Activated naive CD8-positive, alpha-beta T cell treated with anti-CD3 and anti-CD28 coated beads, Interleukin-2, amount 50 U/mL, for 24 hours (primary cell): Measurements from ENCODE around the gene PRKAR1A.
"Not testable (repeated sequence)": the region's sequence is repeated elsewhere in the genome, so short reads cannot be mapped to it uniquely, and the experiment has no call there.

ENCODE experiments used
- ATAC-seq: fragments of 150-1000 bp; cut with Tn5 transposase; one replicate; pipeline ENCODE4 v1.10.0; 2021
- DNase-seq: peaks from one replicate; pipeline ENCODE4 v3.0.0; 2021
- H3K27ac Mint-ChIP-seq: one replicate; pipeline ENCODE4 v1.8.0; 2021; ENCODE audit warnings: mild to moderate bottlenecking, mixed read lengths
- H3K27me3 Mint-ChIP-seq: one replicate; pipeline ENCODE4 v1.8.0; 2021; ENCODE audit warnings: mixed read lengths
- H3K36me3 Mint-ChIP-seq: one replicate; pipeline ENCODE4 v1.8.0; 2021; ENCODE audit warnings: low read depth, mixed read lengths
- H3K4me1 Mint-ChIP-seq: one replicate; pipeline ENCODE4 v1.8.0; 2021; ENCODE audit warnings: mixed read lengths
- H3K4me3 Mint-ChIP-seq: one replicate; pipeline ENCODE4 v1.8.0; 2021; ENCODE audit warnings: mild to moderate bottlenecking, moderate library complexity, mixed read lengths
- H3K9me3 Mint-ChIP-seq: one replicate; pipeline ENCODE4 v1.8.0; 2021; ENCODE audit warnings: mixed read lengths

Gene PRKAR1A

DNA sequence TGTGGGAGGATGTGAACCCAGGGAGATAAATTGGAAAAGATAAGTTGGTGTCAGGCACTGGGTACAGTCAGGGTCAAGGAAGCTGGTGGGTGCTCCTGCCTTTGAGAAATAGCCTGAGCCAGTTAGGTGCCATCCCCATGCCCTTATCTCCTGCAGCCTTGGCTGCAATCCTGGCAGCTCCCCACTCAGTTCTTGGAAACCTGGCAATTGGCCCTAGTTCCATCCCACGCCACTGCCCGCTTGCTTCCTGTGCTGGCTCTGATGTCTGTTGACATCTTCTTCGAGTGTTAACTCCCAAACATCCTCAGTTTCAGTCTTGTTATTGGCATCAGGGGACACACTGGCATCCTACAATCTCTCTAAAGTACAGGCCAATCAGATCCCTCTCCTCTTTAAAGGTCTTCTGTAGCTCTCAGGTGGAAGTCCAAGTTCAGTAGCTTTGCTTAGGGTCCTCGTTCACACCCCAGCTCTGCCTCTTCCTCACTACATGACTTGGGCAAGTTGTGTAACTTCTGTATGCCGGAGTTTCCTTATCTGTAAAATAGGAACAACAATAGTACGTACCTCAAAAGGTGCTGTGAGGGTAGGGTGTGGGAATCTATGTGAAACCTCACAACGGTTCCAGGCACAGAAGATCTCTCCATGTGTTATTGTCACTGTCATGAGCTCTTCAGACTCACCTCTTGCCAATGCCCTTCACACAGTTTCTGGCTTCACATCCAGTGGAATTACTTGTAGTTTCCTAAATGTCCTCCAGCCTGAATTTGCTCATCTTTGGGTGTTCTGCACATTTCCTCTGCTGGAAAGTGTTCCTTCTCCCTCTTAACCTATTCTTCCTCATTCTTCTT is 13.5 kb upstream of the PRKAR1A start:
- H3K4me3 Mint-ChIP-seq, result no peak overlapping the region
- H3K4me1 Mint-ChIP-seq, result peaks cover 24% of the 10 kb centered on the region
- no peaks in the 10 kb centered on the region for H3K36me3 Mint-ChIP-seq
- DNase-seq (no peak), ATAC-seq (no peak)
- H3K27ac Mint-ChIP-seq, result peak overlapping the region; percentile 31
- H3K27me3 Mint-ChIP-seq, result no peaks in the 10 kb centered on the region
- peaks cover 6% of the 10 kb centered on the region for H3K9me3 Mint-ChIP-seq

DNA sequence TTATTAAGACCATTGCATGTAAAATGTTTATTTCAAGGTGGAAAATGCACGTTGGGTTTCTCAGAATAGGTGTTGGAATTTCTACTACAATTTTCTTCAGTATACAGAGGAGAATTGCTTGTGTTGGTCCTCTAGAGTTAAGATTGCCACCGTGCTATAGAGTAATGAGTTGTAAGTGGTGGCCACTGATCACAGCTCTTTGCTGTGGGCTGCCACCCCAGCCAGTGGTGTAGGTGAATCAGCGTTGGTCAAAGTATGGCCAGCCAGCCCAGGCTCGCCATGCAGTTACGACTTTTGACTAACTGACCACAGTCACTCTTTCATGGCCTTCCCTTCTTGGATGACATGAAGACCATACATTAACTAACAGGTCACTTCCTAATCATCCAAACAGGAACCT is 12.6 kb upstream of the PRKAR1A start:
- no peak for DNase-seq
- no peak overlapping the region for H3K27ac Mint-ChIP-seq

DNA sequence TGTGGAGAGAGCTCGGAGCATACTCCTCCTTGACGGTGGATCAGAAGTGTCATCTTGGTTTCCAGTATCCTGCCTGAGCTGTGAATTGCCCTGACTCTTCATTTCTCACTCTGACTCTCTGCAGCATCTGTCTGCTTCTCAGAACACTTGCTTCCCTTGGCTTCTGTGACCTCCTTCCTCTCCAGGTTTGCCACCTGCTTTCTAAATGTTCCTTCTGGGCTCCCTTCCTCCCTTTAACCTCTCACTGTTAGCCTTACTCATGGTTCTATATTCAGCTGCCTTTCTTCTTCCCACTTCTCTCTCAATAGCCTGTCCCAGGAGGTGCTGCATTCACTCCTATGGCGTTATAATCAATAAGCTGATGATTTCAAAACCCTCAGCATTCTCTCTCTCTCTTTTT is 11.2 kb upstream of the PRKAR1A start:
- ATAC-seq (no peak), DNase-seq (no peak)
- Mint-ChIP-seq H3K27me3 (no peaks in the 10 kb centered on the region), H3K9me3 (peaks cover 6% of the 10 kb centered on the region), H3K36me3 (no peaks in the 10 kb centered on the region), H3K4me1 (peaks cover 23% of the 10 kb centered on the region), H3K27ac (no peak overlapping the region), H3K4me3 (no peak overlapping the region)

More for the DNA sequence above, 12.6 kb upstream of the PRKAR1A start:
- H3K4me1 Mint-ChIP-seq, result peaks cover 24% of the 10 kb centered on the region
- no peaks in the 10 kb centered on the region for H3K27me3 Mint-ChIP-seq
- no peak for ATAC-seq
- peaks cover 6% of the 10 kb centered on the region for H3K9me3 Mint-ChIP-seq
- no peak overlapping the region for H3K4me3 Mint-ChIP-seq
- H3K36me3 Mint-ChIP-seq, result no peaks in the 10 kb centered on the region

DNA sequence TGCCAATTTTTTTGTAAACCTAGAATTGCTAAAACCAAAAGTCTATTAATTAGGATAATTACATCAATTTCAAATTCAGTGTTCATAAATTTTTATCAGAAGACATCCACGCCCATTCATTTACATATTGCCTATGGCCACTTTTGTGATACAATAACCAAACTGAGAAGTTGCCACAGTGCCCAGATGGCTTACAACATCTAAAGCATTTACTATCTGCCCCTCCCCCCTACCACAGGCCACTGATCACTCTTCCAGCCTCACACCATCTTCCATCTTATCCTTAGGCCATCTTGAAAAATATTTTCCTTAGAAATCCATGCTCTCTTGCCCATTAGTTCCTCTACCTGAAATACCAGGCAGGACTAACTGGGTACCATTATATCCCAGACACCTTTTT is 6.3 kb upstream of the PRKAR1A start:
- Mint-ChIP-seq H3K36me3 (no peaks in the 10 kb centered on the region), H3K4me1 (peaks cover 23% of the 10 kb centered on the region), H3K9me3 (no peaks in the 10 kb centered on the region), H3K4me3 (no peak overlapping the region), H3K27ac (no peak overlapping the region), H3K27me3 (no peaks in the 10 kb centered on the region)
- ATAC-seq (no peak), DNase-seq (no peak)

DNA sequence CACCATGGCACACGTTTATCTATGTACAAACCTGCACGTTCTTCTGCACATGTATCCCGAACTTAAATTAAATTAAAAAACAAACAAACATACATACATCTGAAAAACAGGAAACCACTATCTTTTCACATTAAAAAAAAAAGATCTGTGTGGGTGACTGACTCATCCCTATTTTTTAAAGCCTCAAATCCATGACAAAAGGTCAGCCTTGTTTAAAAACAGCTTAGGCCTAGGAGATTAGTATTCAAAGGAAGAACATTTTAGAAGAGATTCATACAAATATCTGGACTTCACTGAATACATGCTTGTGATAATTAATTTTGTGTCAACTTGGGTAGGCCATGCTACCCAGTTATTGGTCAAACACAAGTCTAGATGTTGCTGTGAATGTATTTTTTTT is 4.7 kb upstream of the PRKAR1A start:
- H3K4me3 Mint-ChIP-seq, result no peak overlapping the region
- no peaks in the 10 kb centered on the region for H3K9me3 Mint-ChIP-seq
- peaks cover 33% of the 10 kb centered on the region for H3K4me1 Mint-ChIP-seq
- no peak for DNase-seq
- ATAC-seq, result no peak
- no peaks in the 10 kb centered on the region for H3K27me3 Mint-ChIP-seq
- no peak overlapping the region for H3K27ac Mint-ChIP-seq
- no peaks in the 10 kb centered on the region for H3K36me3 Mint-ChIP-seq

DNA sequence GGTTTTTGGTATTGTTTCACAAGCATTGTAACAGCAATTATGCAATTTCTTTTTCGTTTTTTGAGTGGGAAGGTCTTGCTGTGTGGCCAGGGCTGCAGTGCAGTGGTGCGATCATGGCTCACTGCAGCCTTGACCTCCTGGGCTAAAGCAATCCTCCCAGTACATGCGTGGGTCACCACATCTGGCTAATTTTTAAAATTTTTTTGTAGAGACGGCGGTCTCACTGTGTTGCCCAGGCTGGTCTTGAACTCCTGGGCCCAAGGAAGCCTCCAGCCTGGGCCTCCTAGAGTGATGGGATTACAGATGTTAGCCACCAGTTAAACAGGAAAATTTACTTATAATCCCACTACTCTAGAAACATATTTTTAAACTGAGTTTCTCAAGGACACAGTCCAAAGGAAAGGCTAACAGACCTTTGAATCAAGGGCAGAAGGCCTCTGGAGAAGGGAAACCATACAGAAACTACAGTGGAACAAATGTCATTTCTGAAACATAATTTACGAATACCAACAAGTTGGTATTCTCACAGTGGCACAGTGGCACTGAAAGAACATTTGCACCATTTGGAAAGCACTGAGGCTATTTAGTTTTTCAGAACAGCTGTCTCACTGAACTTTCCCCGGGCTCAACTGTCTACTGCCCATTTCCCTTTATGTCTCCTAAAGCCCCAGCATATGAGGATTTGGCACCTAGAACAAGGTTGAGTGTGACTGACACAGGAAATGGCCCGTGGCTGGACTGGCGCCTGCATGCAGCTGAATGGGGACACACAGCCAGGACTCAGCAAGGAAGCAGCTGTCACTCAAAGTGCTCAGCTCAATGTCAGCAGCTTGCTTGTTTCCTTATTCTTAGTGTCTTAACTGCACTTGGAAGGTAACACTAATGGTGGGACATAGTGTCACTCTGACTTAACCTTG is 2.8 kb upstream of the PRKAR1A start:
- no peaks in the 10 kb centered on the region for H3K27me3 Mint-ChIP-seq
- no peaks in the 10 kb centered on the region for H3K9me3 Mint-ChIP-seq
- H3K4me3 Mint-ChIP-seq, result no peak overlapping the region
- DNase-seq (no peak), ATAC-seq (no peak)
- H3K27ac Mint-ChIP-seq, result no peak overlapping the region
- H3K36me3 Mint-ChIP-seq, result peaks cover 10% of the 10 kb centered on the region
- H3K4me1 Mint-ChIP-seq, result peaks cover 45% of the 10 kb centered on the region

DNA sequence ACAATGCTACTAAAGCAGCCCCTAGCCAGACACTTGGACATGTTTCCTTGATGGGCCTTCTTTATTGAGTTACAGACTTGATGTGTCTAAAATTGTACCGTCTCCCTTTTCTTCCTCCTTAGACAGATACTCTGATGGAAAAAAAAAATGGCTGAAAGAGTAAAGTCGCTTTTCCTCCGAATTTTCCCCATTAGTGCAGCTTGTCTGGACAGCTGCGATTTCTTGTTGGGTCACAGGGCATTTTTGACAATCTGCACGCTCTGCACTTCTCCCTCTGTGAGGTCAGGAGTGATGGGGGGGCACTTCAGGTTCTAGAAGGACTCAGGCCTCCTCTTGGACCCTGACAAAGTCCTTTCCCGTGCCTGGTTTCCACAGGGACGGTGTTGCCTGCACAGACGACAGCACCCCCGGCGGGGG is 968 bp upstream of the PRKAR1A start:
- Mint-ChIP-seq H3K27ac (peak overlapping the region; percentile 74), H3K9me3 (no peaks in the 10 kb centered on the region), H3K4me3 (peak overlapping the region; percentile 77), H3K4me1 (peaks cover 61% of the 10 kb centered on the region), H3K27me3 (no peaks in the 10 kb centered on the region), H3K36me3 (peaks cover 25% of the 10 kb centered on the region)
- DNase-seq (no peak), ATAC-seq (no peak)

DNA sequence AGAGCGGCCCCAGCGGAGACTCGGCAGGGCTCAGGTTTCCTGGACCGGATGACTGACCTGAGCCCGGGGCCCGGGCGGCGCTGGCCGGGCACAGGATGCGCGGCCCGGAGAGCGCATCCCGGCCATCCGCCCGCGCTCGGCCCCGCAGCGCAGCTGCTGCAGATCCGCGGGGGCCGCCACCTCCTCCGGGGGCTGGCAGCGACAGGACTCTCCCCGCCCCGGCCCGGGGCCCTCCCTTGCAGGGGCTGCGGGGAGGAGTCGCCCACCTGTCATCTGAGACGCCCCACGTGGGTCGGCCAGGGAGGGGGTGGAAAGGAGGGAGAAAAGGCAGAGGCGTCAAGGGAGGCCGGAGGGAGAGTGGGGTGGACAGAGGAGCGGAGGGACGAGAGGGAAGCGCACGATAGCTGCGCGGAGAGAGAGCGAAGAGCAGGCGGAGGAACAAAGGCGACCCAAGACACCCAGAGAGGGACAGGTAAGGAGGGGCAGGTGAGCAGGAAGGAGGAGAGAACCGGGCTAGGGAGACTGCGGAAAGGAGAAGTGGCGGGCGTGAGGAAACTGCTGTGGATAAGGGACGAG is 471 bp upstream of the PRKAR1A start:
- Mint-ChIP-seq H3K9me3 (no peaks in the 10 kb centered on the region), H3K36me3 (peaks cover 27% of the 10 kb centered on the region), H3K27me3 (no peaks in the 10 kb centered on the region), H3K4me1 (peaks cover 62% of the 10 kb centered on the region), H3K27ac (peak overlapping the region; percentile 99), H3K4me3 (peak overlapping the region; percentile 99)
- ATAC-seq (peak; percentile 57), DNase-seq (peak; percentile 65)

DNA sequence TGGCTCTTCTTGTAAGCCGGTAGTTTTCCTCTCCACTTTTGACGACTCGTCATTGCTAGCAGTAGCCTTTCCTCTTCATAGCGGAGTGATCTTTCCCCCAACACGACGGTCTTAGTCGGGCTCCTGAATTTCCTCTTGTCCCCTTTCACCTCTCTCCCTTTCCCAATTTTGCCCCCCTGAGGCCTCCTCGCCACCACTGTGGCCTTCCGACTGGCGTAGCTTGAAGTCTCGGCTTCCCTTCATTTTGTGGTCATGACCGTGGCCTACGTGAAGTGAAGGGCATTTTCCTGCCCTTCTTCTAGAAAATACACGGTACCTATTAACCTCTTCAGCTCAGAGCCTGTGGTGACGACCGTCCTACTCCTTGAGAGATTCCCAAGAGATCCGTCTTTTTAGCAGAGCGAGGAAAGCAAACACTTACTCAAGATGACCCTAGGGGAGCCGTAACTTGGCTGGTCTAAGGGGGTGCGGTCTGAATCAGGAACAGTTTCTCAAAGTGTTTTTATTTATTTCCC is 787 bp downstream of the PRKAR1A start:
- Mint-ChIP-seq H3K4me1 (peaks cover 56% of the 10 kb centered on the region), H3K9me3 (no peaks in the 10 kb centered on the region), H3K27me3 (no peaks in the 10 kb centered on the region), H3K36me3 (peaks cover 40% of the 10 kb centered on the region), H3K4me3 (peak overlapping the region; percentile 99), H3K27ac (peak overlapping the region; percentile 96)
- DNase-seq, result no peak
- no peak for ATAC-seq

DNA sequence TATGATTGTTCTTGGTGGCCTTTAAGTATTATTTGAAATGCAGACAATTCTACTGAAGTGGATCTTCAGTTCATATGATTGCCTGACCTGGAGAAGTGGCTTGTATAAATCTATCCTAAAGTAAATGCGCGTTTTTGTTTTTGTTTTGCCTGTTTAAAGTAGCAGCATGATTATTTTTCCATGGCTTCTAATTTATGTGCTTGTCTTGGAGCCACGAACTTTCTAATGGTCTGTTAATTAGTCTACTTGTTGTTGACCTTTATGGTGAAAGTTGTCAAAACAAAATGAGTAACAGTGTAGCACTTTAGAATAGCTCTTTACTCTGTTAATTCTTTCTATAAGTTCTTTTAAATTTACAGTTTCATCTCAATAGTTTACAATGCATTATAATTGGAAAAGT is 1.7 kb downstream of the PRKAR1A start:
- Mint-ChIP-seq H3K9me3 (no peaks in the 10 kb centered on the region), H3K4me3 (peak overlapping the region; percentile 99), H3K27me3 (no peaks in the 10 kb centered on the region), H3K4me1 (peaks cover 53% of the 10 kb centered on the region), H3K27ac (peak overlapping the region; percentile 96), H3K36me3 (peaks cover 47% of the 10 kb centered on the region)
- DNase-seq, result no peak
- ATAC-seq, result no peak

DNA sequence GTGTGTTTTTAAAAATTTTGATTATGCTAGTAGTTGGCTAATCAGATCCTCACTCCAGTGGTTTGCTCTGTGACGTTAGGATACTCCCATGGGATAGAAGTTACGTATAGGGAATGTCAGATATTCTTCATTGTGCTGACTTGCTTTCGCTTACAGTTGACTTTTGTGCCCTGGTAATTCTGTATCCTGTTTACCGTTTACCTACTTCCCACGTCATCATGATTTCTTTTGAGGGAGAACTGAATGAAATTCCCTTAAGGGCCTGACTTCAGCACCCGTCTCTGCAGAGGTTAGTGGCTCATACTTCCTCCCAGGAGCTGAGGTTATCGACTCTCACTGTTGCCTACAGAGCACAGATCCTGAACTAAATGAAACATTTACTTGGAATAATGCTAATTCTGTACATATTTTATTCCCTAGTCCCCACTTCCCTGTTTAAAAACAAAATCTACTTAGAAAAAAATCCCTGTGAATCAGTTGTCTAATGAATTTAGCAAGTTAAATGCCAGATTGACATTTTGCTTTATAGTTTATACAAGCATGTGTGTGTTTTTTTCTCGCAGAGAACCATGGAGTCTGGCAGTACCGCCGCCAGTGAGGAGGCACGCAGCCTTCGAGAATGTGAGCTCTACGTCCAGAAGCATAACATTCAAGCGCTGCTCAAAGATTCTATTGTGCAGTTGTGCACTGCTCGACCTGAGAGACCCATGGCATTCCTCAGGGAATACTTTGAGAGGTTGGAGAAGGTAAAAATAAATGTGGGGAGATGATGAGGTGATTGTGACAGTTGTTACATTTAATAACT is 2.8 kb downstream of the PRKAR1A start:
- no peak for DNase-seq
- Mint-ChIP-seq H3K36me3 (peaks cover 54% of the 10 kb centered on the region), H3K4me3 (peak overlapping the region; percentile 99), H3K27ac (no peak overlapping the region), H3K27me3 (no peaks in the 10 kb centered on the region), H3K4me1 (peaks cover 56% of the 10 kb centered on the region), H3K9me3 (no peaks in the 10 kb centered on the region)
- ATAC-seq, result no peak

DNA sequence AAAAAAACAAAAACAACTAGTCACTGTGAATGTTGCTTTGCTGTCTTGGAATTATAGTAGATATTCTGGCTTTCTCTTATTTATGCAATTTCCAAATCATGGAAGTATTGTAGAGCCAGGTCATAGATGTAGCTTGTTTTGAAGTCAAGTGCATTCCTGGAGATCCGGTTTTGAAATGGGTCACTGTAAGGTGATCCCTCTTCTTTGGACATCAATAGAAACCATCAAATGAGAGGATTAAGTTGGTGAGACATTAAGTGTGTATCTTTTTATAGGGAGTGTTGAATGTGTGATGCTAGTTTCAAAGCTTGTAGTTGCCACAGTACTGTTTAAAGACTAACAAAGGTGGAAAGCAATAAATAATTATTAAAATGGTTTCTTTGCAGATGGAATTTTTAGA is 4.5 kb downstream of the PRKAR1A start:
- H3K36me3 Mint-ChIP-seq, result peaks cover 58% of the 10 kb centered on the region
- no peaks in the 10 kb centered on the region for H3K27me3 Mint-ChIP-seq
- ATAC-seq (no peak), DNase-seq (no peak)
- no peak overlapping the region for H3K27ac Mint-ChIP-seq
- H3K9me3 Mint-ChIP-seq, result no peaks in the 10 kb centered on the region
- H3K4me1 Mint-ChIP-seq, result peaks cover 53% of the 10 kb centered on the region
- H3K4me3 Mint-ChIP-seq, result no peak overlapping the region

DNA sequence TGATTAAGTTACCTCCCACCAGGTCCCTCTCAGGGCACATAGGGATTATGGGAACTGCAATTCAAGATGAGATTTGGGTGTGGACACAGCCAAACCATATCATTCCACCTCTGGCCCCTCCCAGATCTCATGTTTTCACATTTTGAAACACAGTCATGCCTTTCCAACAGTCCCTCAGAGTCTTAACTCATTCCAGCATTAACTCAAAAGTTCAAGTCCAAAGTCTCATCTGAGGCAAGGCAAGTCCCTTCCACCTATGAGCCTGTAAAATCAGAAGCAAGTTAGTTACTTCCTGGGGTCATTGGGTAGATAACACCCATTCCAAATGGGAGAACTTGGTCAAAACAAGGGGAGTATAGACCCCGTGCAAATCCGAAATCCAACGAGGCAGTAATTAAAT is 5.4 kb downstream of the PRKAR1A start:
- H3K27me3 Mint-ChIP-seq, ATAC-seq, H3K4me3 Mint-ChIP-seq, DNase-seq, H3K27ac Mint-ChIP-seq, H3K9me3 Mint-ChIP-seq: not testable (repeated sequence)
- peaks cover 50% of the 10 kb centered on the region for H3K4me1 Mint-ChIP-seq
- H3K36me3 Mint-ChIP-seq, result peaks cover 62% of the 10 kb centered on the region
